Neural cell (in vitro differentiated cells): ENCODE data around the gene CNTNAP2. TPM values are rescaled to one million over a fixed set of nuclear protein-coding genes. Genes with fewer than 3 reads are reported as not detected.

Experiments used
- H2AFZ ChIP-seq: fragments of 200-600, 300-800 bp; sonication (generic), shearing (Covaris generic); 2 replicates; pipeline ENCODE4 v1.6.0; 2014; ENCODE audit warnings: low read depth, mild to moderate bottlenecking, antibody characterized with exemption, low read length, moderate library complexity
- H3F3A ChIP-seq: fragments of 200-600 bp; shearing (Covaris generic); 2 replicates; pipeline ENCODE4 v1.6.1; 2016; ENCODE audit warnings: mild to moderate bottlenecking, moderate library complexity, mixed read lengths, antibody characterized with exemption, low read length; ENCODE audit not compliant: insufficient read depth, poor library complexity, severe bottlenecking
- H3K27ac ChIP-seq: fragments of 200-600, 300-800 bp; sonication (generic), shearing (Covaris generic); 2 replicates; pipeline ENCODE4 v1.5.1; 2014; ENCODE audit warnings: mild to moderate bottlenecking, low read length, moderate library complexity
- H3K27me3 ChIP-seq: fragments of 300-800, 200-600 bp; sonication (generic), shearing (Covaris generic); 2 replicates; pipeline ENCODE4 v1.6.0; 2014; ENCODE audit warnings: mild to moderate bottlenecking, low read depth, low read length, moderate library complexity; ENCODE audit not compliant: insufficient read depth
- H3K36me3 ChIP-seq: fragments of 300-800, 200-600 bp; sonication (generic), shearing (Covaris generic); 2 replicates; pipeline ENCODE4 v1.5.1; 2014; ENCODE audit warnings: mild to moderate bottlenecking, antibody characterized with exemption, low read length, moderate library complexity; ENCODE audit not compliant: insufficient read depth
- H3K4me2 ChIP-seq: fragments of 300-800, 200-600 bp; sonication (generic), shearing (Covaris generic); 2 replicates; pipeline ENCODE4 v1.6.0; 2014; ENCODE audit warnings: mild to moderate bottlenecking, low read length
- H3K4me3 ChIP-seq: fragments of 300-800, 200-600 bp; sonication (generic), shearing (Covaris generic); 2 replicates; pipeline ENCODE4 v1.5.1; 2014; ENCODE audit warnings: mild to moderate bottlenecking, low read length, moderate library complexity
- H3K79me2 ChIP-seq: fragments of 200-600 bp; shearing (Covaris generic); replicated peaks from 2 replicates; pipeline ENCODE4 v1.6.0; 2014; ENCODE audit warnings: mild to moderate bottlenecking, low read length, moderate library complexity; ENCODE audit not compliant: insufficient read depth
- H3K9ac ChIP-seq: fragments of 300-800, 200-600 bp; sonication (generic), shearing (Covaris generic); 2 replicates; pipeline ENCODE4 v1.6.1; 2016; ENCODE audit warnings: mild to moderate bottlenecking, low read length, mixed read lengths
- H3K9me2 ChIP-seq: fragments of 200-600 bp; shearing (Covaris generic); 2 replicates; pipeline ENCODE4 v1.6.1; 2016; ENCODE audit warnings: mild to moderate bottlenecking, low read length, mixed read lengths; ENCODE audit not compliant: insufficient read depth
- H3K9me3 ChIP-seq: fragments of 200-600, 300-800 bp; sonication (generic), shearing (Covaris generic); 2 replicates; pipeline ENCODE4 v1.6.1; 2016; ENCODE audit warnings: mild to moderate bottlenecking, mixed run types, low read length, moderate library complexity, mixed read lengths
- H4K20me1 ChIP-seq: fragments of 200-600 bp; shearing (Covaris generic); 2 replicates; pipeline ENCODE4 v1.6.1; 2016; ENCODE audit warnings: mild to moderate bottlenecking, mixed run types; ENCODE audit not compliant: insufficient read depth
- EP300 ChIP-seq: fragments of 450-650 bp; conservative IDR thresholded peaks from 2 replicates; pipeline ENCODE4 v1.6.1; 2014; ENCODE audit warnings: antibody characterized with exemption, mild to moderate bottlenecking, moderate library complexity; ENCODE audit not compliant: poor library complexity, severe bottlenecking
- EZH2 ChIP-seq: fragments of 200-600, 300-800 bp; shearing (Covaris generic), sonication (generic); IDR thresholded peaks from 2 replicates; pipeline ENCODE4 v1.6.1; 2014; ENCODE audit warnings: antibody characterized with exemption, low read length, borderline replicate concordance, mild to moderate bottlenecking; ENCODE audit not compliant: insufficient read depth, poor library complexity, severe bottlenecking
- MXI1 ChIP-seq: fragments of 450-650 bp; conservative IDR thresholded peaks from 2 replicates; pipeline ENCODE4 v1.6.1; 2014; ENCODE audit warnings: antibody characterized with exemption, mild to moderate bottlenecking; ENCODE audit not compliant: poor library complexity, severe bottlenecking
- POLR2AphosphoS5 ChIP-seq: IDR thresholded peaks from 2 replicates; pipeline ENCODE4 v1.6.1; 2012
- RAD21 ChIP-seq: fragments of 450-650 bp; conservative IDR thresholded peaks from 2 replicates; pipeline ENCODE4 v1.6.1; 2014; ENCODE audit warnings: antibody characterized with exemption, mild to moderate bottlenecking, moderate library complexity
- REST ChIP-seq: IDR thresholded peaks from 2 replicates; pipeline ENCODE4 v1.6.1; 2012; ENCODE audit warnings: borderline replicate concordance
- SMC3 ChIP-seq: fragments of 450-650 bp; conservative IDR thresholded peaks from 2 replicates; pipeline ENCODE4 v1.6.1; 2014; ENCODE audit warnings: antibody characterized with exemption, mild to moderate bottlenecking, moderate library complexity; ENCODE audit not compliant: poor library complexity
- TAF1 ChIP-seq: IDR thresholded peaks from 2 replicates; pipeline ENCODE4 v1.6.1; 2012; ENCODE audit warnings: low read depth
- polyA plus RNA-seq: library from polyadenylated mRNA; depleted of rRNA; stranded (reverse); fragments of >200 nt; gene quantifications from 2 replicates; pipeline ENCODE4 v1.2.3, GENCODE V29; 2014
- TF ChIP-seq, protein P1 (sequence below): fragments of 450-650 bp; IDR thresholded peaks from 2 replicates; pipeline ENCODE4 v1.5.1; 2014; ENCODE audit warnings: antibody characterized with exemption, mild to moderate bottlenecking, moderate library complexity; ENCODE audit not compliant: poor library complexity, severe bottlenecking

CNTNAP2 gene
- polyA plus RNA-seq, 1 donor from 2014 or later: 276 TPM

- no peaks in the 10 kb centered on the region for H3K9me3 ChIP-seq
- H4K20me1 ChIP-seq: no peaks in the 10 kb centered on the region
- H3K4me3 ChIP-seq: no peak overlapping the region
- no peak overlapping the region for H3K4me2 ChIP-seq
- H2AFZ ChIP-seq: no peak overlapping the region
- H3K9ac ChIP-seq: no peak overlapping the region
- TF ChIP-seq RAD21 (no peak), EZH2 (no peak), TAF1 (no peak), SMC3 (no peak), EP300 (no peak), MXI1 (no peak), POLR2AphosphoS5 (no peak), REST (no peak)
- TF ChIP-seq, protein P1, sequence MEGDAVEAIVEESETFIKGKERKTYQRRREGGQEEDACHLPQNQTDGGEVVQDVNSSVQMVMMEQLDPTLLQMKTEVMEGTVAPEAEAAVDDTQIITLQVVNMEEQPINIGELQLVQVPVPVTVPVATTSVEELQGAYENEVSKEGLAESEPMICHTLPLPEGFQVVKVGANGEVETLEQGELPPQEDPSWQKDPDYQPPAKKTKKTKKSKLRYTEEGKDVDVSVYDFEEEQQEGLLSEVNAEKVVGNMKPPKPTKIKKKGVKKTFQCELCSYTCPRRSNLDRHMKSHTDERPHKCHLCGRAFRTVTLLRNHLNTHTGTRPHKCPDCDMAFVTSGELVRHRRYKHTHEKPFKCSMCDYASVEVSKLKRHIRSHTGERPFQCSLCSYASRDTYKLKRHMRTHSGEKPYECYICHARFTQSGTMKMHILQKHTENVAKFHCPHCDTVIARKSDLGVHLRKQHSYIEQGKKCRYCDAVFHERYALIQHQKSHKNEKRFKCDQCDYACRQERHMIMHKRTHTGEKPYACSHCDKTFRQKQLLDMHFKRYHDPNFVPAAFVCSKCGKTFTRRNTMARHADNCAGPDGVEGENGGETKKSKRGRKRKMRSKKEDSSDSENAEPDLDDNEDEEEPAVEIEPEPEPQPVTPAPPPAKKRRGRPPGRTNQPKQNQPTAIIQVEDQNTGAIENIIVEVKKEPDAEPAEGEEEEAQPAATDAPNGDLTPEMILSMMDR: no peak
- peaks cover 12% of the 10 kb centered on the region for H3K36me3 ChIP-seq
- H3K9me2 ChIP-seq: no peaks in the 10 kb centered on the region
- no peak overlapping the region for H3K27ac ChIP-seq
- no peaks in the 10 kb centered on the region for H3F3A ChIP-seq
- peaks cover 25% of the 10 kb centered on the region for H3K79me2 ChIP-seq
- H3K27me3 ChIP-seq: no peaks in the 10 kb centered on the region
Observed at GRCh38 chr7:148410905-148411304, 2294.3 kb downstream of the CNTNAP2 start.

- no peaks in the 10 kb centered on the region for H3K9me3 ChIP-seq
- no peak overlapping the region for H3K4me2 ChIP-seq
Observed at GRCh38 chr7:148412691-148413090, 2296.1 kb downstream of the CNTNAP2 start.

More at GRCh38 chr7:148412691-148413090, 2296.1 kb downstream of the CNTNAP2 start:
- Histone ChIP-seq H3K9ac (no peak overlapping the region), H4K20me1 (no peaks in the 10 kb centered on the region), H3K79me2 (peaks cover 14% of the 10 kb centered on the region), H3K4me3 (no peak overlapping the region), H3K27ac (no peak overlapping the region), H3K27me3 (no peaks in the 10 kb centered on the region), H3K36me3 (peaks cover 28% of the 10 kb centered on the region), H2AFZ (no peak overlapping the region), H3F3A (no peaks in the 10 kb centered on the region), H3K9me2 (no peaks in the 10 kb centered on the region)
- TF ChIP-seq EZH2 (no peak), TAF1 (no peak), MXI1 (no peak), RAD21 (no peak)
